ENCODE measurements around the gene MSI2. TPM values are rescaled to one million over a fixed set of nuclear protein-coding genes. Genes with fewer than 3 reads are reported as not detected.

The MSI2 gene
- total and polyA plus RNA-seq, 9 of the 15 experiments (the other 6 are each of a cell fraction or from before 2014, with no cell fraction given), result 4.6 to 61.8 (median 42.4) TPM

DNA sequence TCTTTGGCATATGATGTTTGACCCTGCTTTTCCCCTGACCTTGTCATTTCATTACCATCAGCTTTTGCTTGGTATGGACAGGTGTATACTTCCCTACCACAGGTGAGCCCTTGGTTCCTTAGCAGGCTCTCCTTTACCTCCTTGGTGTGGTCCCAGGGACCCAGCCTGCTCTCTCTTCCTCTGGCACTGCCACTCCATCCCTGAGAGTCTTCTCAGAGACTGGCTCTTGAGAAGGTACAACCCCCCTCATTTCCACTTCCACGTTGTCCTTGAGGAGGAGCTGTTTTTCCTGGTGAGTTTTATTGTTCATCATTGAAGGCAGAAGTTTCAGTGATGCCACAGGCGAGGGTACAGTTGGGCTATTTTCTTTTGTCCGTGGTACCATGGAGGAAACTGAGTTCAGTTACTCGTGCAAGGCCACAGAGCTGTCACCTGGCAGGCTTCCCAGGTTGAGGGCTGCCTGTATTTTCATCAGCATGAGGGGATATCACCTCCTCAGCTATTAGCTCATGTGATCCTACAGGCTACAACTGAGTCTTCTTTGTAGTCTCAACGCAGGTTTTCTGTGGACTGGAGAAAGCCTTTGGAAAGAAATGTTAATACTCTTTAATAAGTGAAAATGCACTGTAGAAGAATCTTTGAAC, 52.3 kb downstream of the MSI2 start:
- Histone ChIP-seq H3K36me3 (ENCODE audit: control insufficient read depth, insufficient read depth, low read length) (peaks cover 33% of the 10 kb centered on the region; the same call in 2 of the 3 replicates), H3K4me3 (no peak overlapping the region), H3K79me2 (ENCODE audit: control insufficient read depth, insufficient read depth, low read length) (0 out of 3 replicates have a peak, but pooled peaks cover 8% of the 10 kb centered on the region), H4K20me1 (replicated peaks; ENCODE audit: control insufficient read depth, insufficient read depth, low read length) (0 out of 2 replicates have a peak, but pooled peaks cover 6% of the 10 kb centered on the region), H3K27me3 (ENCODE audit: control insufficient read depth in 2 of 2, insufficient read depth in 2 of 2, low read length in 2 of 2) (no peaks in the 10 kb centered on the region), H3K9me3 (replicated peaks; ENCODE audit: control insufficient read depth, insufficient read depth, low read depth, low read length) (no peaks in the 10 kb centered on the region), H3K27ac (ENCODE audit: extremely low read depth, low read depth, low read length) (no peak overlapping the region), H3K4me2 (ENCODE audit: insufficient read depth, low read length) (no peak overlapping the region), H3K9ac (ENCODE audit: insufficient read depth in 1 of 2, low read depth in 2 of 2, low read length in 2 of 2) (no peak overlapping the region), H3K9me1 (ENCODE audit: control insufficient read depth, insufficient read depth, low read length) (no peaks in the 10 kb centered on the region), H3K4me1 (replicated peaks in 1 of 2; ENCODE audit: control insufficient read depth in 2 of 2, insufficient read depth in 2 of 2, low read length in 2 of 2) (no peaks in the 10 kb centered on the region), H2AFZ (ENCODE audit: low read depth, low read length) (no peak overlapping the region)
- ATAC-seq (no peak), DNase-seq (ENCODE audit: extremely low read depth in 1 of 4, low spot score in 3 of 4) (no peak), FAIRE-seq (no peak)
- WGBS (ENCODE audit: insufficient coverage, low coverage, missing lambda C conversion rate), result 62% methylated on average over 5 of the region's 5 CpGs
- POLR2A ChIA-PET, result interaction anchor here (0.6 to 1.4 kb wide), 4 partner anchors 24 to 386 kb away, joined by 3 to 4 read pairs (median 3); no protein-coding TSS in a partner anchor
- BruUV-seq (replicated peaks), result no TSS peak
- intact Hi-C loops (cut with micrococcal nuclease), result no loop called here
- TF ChIP-seq ZC3H8 (IDR thresholded peaks at IDR 0.05) (no peak), BCL6 (CRISPR knock-in tag; IDR thresholded peaks at IDR 0.05) (no peak), ZNF174 (CRISPR knock-in tag; IDR thresholded peaks at IDR 0.05) (no peak), KLF10 (CRISPR knock-in tag; IDR thresholded peaks at IDR 0.05) (no peak), CHD2 (IDR thresholded peaks at IDR 0.05; ENCODE audit: low read depth, low read length) (no peak), GABPB1 (CRISPR knock-in tag; IDR thresholded peaks at IDR 0.05) (no peak), SLC30A9 (CRISPR knock-in tag; IDR thresholded peaks at IDR 0.05) (no peak), ZNF778 (CRISPR knock-in tag; IDR thresholded peaks at IDR 0.05) (no peak), TEAD4 (IDR thresholded peaks at IDR 0.05; ENCODE audit: low read length) (no peak), TEAD4 (CRISPR knock-in tag; IDR thresholded peaks at IDR 0.05; ENCODE audit: borderline replicate concordance) (no peak), NUFIP1 (IDR thresholded peaks at IDR 0.05; ENCODE audit: partially characterized antibody) (no peak), HNRNPUL1 (IDR thresholded peaks at IDR 0.05; ENCODE audit: low read length) (no peak), ZBTB8A (IDR thresholded peaks at IDR 0.05; ENCODE audit: partially characterized antibody) (no peak), CHD4 (IDR thresholded peaks at IDR 0.05; ENCODE audit: insufficient read depth, insufficient replicate concordance, low read depth, low read length, poor library complexity, severe bottlenecking) (no peak), MTF1 (CRISPR knock-in tag; IDR thresholded peaks at IDR 0.05; ENCODE audit: borderline replicate concordance) (no peak)
- TF ChIP-seq, protein P1, sequence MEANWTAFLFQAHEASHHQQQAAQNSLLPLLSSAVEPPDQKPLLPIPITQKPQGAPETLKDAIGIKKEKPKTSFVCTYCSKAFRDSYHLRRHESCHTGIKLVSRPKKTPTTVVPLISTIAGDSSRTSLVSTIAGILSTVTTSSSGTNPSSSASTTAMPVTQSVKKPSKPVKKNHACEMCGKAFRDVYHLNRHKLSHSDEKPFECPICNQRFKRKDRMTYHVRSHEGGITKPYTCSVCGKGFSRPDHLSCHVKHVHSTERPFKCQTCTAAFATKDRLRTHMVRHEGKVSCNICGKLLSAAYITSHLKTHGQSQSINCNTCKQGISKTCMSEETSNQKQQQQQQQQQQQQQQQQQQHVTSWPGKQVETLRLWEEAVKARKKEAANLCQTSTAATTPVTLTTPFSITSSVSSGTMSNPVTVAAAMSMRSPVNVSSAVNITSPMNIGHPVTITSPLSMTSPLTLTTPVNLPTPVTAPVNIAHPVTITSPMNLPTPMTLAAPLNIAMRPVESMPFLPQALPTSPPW (CRISPR knock-in tag; IDR thresholded peaks at IDR 0.05), result no peak
- CTCF ChIA-PET (ENCODE audit: low intra/inter-chr PET ratio), result no interaction called here
- in situ Hi-C loops (cut with MboI), result no loop called here

All from K562 (cell line).